PC-9 (cell line): Measurements from ENCODE around the gene ARCN1. TPM values are rescaled to one million over a fixed set of nuclear protein-coding genes. Genes with fewer than 3 reads are reported as not detected.

ENCODE experiments used
- BruUV-seq: library from RNA; stranded (reverse); fragments of 400-500 nt; replicated peaks from 2 replicates; lab custom pipeline; 2021; lab: Mats Ljungman, UMichigan
- CTCF ChIA-PET: fragments of 300-600 bp; sonication (Branson Sonifier 250); formaldehyde crosslinking; loops from one replicate; lab custom pipeline; 2022; ENCODE audit warnings: antibody characterized with exemption; lab: Charles Lee
- POLR2A ChIA-PET: fragments of 300-600 bp; sonication (Branson Sonifier 250); formaldehyde crosslinking; loops from one replicate; lab custom pipeline; 2022; ENCODE audit warnings: antibody characterized with exemption; ENCODE audit not compliant: unreplicated experiment; lab: Charles Lee
- DNase-seq, 2 experiments: peaks; one replicate each; pipeline versions ENCODE4 v3.0.0 to v3.0.0-alpha.2; 2015 to 2022; ENCODE audit warnings: mixed read lengths in 1 of 2
- H2AFZ ChIP-seq: fragments of 200-600 bp; sonication (generic); 2 replicates; pipeline ENCODE4 v1.8.1; 2017; ENCODE audit warnings: antibody characterized with exemption
- H3F3A ChIP-seq: fragments of 200-600 bp; sonication (generic); 2 replicates; pipeline ENCODE4 v1.8.1; 2017; ENCODE audit warnings: antibody characterized with exemption, mild to moderate bottlenecking, low read depth; ENCODE audit not compliant: insufficient read depth
- H3K27ac ChIP-seq: fragments of 200-600 bp; sonication (generic); 2 replicates; pipeline ENCODE4 v1.6.1; 2016; ENCODE audit warnings: mixed run types
- H3K27me3 ChIP-seq: fragments of 200-600 bp; sonication (generic); 2 replicates; pipeline ENCODE4 v1.6.1; 2016; ENCODE audit warnings: low read depth, mixed run types; ENCODE audit not compliant: insufficient read depth
- H3K36me3 ChIP-seq: fragments of 200-600 bp; sonication (generic); 2 replicates; pipeline ENCODE4 v1.6.1; 2016; ENCODE audit warnings: low read depth, mixed run types
- H3K4me1 ChIP-seq: fragments of 200-600 bp; sonication (generic); replicated peaks from 2 replicates; pipeline ENCODE4 v1.6.1; 2016; ENCODE audit warnings: mixed run types; ENCODE audit not compliant: insufficient read depth
- H3K4me2 ChIP-seq: fragments of 200-600 bp; sonication (generic); 2 replicates; pipeline ENCODE4 v1.6.1; 2017; ENCODE audit warnings: mixed run types
- H3K4me3 ChIP-seq: fragments of 200-600 bp; sonication (generic); 2 replicates; pipeline ENCODE4 v1.6.1; 2016; ENCODE audit warnings: mixed run types
- H3K79me2 ChIP-seq: fragments of 200-600 bp; sonication (generic); 2 replicates; pipeline ENCODE4 v1.6.1; 2017; ENCODE audit warnings: low read depth, mixed run types
- H3K9me2 ChIP-seq: fragments of 200-600 bp; sonication (generic); 2 replicates; pipeline ENCODE4 v1.8.1; 2017; ENCODE audit warnings: mild to moderate bottlenecking; ENCODE audit not compliant: insufficient read depth
- H3K9me3 ChIP-seq: fragments of 200-600 bp; sonication (generic); 2 replicates; pipeline ENCODE4 v1.8.1; 2016; ENCODE audit warnings: low read depth; ENCODE audit not compliant: insufficient read depth
- H4K20me1 ChIP-seq: fragments of 200-600 bp; sonication (generic); 2 replicates; pipeline ENCODE4 v1.8.1; 2017; ENCODE audit not compliant: insufficient read depth
- EZH2 ChIP-seq: fragments of 200-600 bp; sonication (generic); IDR thresholded peaks from 2 replicates; pipeline ENCODE4 v1.8.0; 2017; ENCODE audit warnings: antibody characterized with exemption, low read depth
- intact Hi-C: fragments of 100-400 bp; cut with micrococcal nuclease; formaldehyde crosslinking; loops from one replicate; pipeline ENCODE4 v1.10.0; 2022; ENCODE audit not compliant: unreplicated experiment
- total RNA-seq: library from RNA; stranded (reverse); gene quantifications from 2 replicates; pipeline ENCODE4 v1.2.3, GENCODE V29; 2021
- TF ChIP-seq, protein P1 (sequence below): fragments of 200-600 bp; sonication (generic); conservative IDR thresholded peaks from 2 replicates; pipeline ENCODE4 v1.6.1; 2017; ENCODE audit warnings: mixed run types, antibody characterized with exemption, mild to moderate bottlenecking, moderate library complexity

ARCN1 gene
- total RNA-seq, 1 experiment from 2014 or later, result 105 TPM

DNA sequence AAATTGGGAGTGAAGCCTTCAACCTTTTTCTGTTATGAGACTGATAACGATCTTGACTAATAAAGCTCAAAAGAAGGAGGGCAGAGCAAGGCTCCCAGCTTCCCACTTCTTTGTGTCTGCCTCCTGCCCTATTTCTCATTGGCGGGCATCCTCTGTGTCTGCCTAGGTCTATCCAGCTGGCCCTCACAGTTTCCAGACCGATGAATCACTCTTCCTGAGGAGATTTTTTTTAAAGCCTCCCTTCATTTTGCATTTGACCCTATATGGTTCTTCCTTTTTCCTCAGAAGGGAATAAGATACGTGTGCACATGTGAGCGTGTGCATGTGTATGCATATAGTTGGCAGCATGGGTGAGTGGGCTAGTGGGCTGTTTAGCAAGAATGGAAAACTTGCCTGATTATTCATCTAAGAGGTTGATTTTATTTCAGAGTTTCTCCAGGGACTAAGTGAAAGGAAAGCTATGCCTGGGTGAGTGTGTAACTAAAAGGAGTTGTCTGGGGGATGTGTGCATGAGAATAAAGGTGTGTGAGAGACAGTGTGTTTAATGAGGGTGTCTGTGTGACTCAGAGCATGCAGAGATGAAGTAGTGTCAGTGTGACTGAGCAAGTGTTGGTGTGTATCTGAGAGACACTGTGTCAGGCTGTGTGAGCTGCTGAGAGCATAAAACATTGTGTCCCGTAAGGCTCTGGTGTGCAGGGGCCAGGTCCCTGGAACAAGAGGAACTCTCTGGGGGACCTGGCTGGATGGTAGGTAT lies 47.4 kb downstream of the ARCN1 start:
- TF ChIP-seq, protein P1, sequence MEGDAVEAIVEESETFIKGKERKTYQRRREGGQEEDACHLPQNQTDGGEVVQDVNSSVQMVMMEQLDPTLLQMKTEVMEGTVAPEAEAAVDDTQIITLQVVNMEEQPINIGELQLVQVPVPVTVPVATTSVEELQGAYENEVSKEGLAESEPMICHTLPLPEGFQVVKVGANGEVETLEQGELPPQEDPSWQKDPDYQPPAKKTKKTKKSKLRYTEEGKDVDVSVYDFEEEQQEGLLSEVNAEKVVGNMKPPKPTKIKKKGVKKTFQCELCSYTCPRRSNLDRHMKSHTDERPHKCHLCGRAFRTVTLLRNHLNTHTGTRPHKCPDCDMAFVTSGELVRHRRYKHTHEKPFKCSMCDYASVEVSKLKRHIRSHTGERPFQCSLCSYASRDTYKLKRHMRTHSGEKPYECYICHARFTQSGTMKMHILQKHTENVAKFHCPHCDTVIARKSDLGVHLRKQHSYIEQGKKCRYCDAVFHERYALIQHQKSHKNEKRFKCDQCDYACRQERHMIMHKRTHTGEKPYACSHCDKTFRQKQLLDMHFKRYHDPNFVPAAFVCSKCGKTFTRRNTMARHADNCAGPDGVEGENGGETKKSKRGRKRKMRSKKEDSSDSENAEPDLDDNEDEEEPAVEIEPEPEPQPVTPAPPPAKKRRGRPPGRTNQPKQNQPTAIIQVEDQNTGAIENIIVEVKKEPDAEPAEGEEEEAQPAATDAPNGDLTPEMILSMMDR, result no peak
- TF ChIP-seq EZH2, result no peak
- no peaks in the 10 kb centered on the region for H3K9me3 ChIP-seq
- peaks cover 51% of the 10 kb centered on the region for H3F3A ChIP-seq
- ChIA-PET CTCF (no interaction called here), POLR2A (interaction anchor here (0.5 to 2.4 kb wide), 2 partner anchors 11 to 370 kb away, joined by 6 to 31 read pairs; partner anchors contain the start of gene PHLDB1)
- H4K20me1 ChIP-seq, result no peaks in the 10 kb centered on the region
- peak overlapping the region; percentile 67 for H3K4me3 ChIP-seq
- peaks cover 33% of the 10 kb centered on the region for H3K79me2 ChIP-seq
- H3K4me1 ChIP-seq, result peaks cover 57% of the 10 kb centered on the region
- DNase-seq, result peak; percentile 70 to 89
- H3K36me3 ChIP-seq, result no peaks in the 10 kb centered on the region
- intact Hi-C loops, result loop anchor here (1.0 kb wide), 1 partner anchor 293 kb away; no protein-coding TSS in a partner anchor
- no TSS peak for BruUV-seq
- H3K4me2 ChIP-seq, result peak overlapping the region; percentile 87
- no peak overlapping the region for H2AFZ ChIP-seq
- H3K27ac ChIP-seq, result peak overlapping the region; percentile 79
- no peaks in the 10 kb centered on the region for H3K27me3 ChIP-seq
- no peaks in the 10 kb centered on the region for H3K9me2 ChIP-seq

GRCh38 chr11:118620529-118621070 lies 48.4 kb downstream of the ARCN1 start:
- Histone ChIP-seq H3K9me3 (no peaks in the 10 kb centered on the region), H3K27ac (peak overlapping the region; percentile 79), H3F3A (peaks cover 61% of the 10 kb centered on the region), H3K4me3 (peak overlapping the region; percentile 67), H3K4me1 (peaks cover 57% of the 10 kb centered on the region), H3K27me3 (no peaks in the 10 kb centered on the region), H4K20me1 (no peaks in the 10 kb centered on the region), H3K4me2 (peak overlapping the region; percentile 87), H3K36me3 (no peaks in the 10 kb centered on the region; the same call in 1 of the 2 replicates), H3K79me2 (peaks cover 33% of the 10 kb centered on the region), H3K9me2 (no peaks in the 10 kb centered on the region), H2AFZ (peak overlapping the region; percentile 80)
- BruUV-seq, result no TSS peak
- POLR2A ChIA-PET, result interaction anchor here (0.5 to 2.4 kb wide), 13 partner anchors 12 to 715 kb away, joined by 3 to 31 read pairs (median 6); partner anchors contain the start of genes DPAGT1, HINFP and PHLDB1
- peak; percentile 83 to 86 for DNase-seq
- CTCF ChIA-PET, result interaction anchor here (0.7 kb wide), 1 partner anchor 335 kb away, joined by 3 read pairs; no protein-coding TSS in a partner anchor
- intact Hi-C loops, result no loop called here
- no peak for TF ChIP-seq EZH2

DNA sequence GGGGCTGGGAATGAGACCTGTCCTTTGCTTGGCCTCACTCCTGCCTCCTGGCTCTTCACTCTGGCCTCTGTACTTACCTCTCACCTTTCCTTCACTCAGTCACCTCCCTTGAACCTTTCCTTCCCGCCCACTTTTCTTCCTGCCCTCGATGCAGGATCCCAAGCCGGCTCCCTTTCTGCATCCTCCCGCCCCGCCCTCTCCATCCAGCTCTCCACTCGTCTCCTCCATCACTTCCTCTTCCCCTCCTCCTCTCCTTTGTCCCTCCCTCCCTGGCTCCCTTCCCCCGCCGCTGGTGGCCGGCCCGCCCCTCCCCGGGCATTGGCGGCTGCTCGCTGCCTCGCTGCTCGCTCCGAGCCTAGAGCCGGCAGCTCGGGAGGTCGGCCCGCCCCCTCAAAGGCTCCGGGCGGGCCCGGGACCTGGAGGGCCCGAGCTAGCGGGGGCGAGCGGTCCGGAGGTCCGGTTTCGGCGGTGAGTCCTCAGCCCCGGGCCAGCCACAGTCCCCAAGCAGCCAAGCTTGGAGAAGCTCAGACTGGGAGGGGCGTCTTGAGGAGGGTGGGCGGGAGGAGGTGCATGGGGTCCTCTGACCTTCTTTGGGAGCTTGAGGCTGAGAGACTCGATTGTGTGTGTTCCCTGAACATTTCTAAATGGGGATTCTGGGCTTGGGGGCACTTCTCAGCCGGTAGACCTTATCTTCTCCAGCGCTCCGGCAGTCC lies 49.0 kb downstream of the ARCN1 start:
- Histone ChIP-seq H3K36me3 (peaks cover 3% of the 10 kb centered on the region), H3K27me3 (no peaks in the 10 kb centered on the region), H3K9me3 (no peaks in the 10 kb centered on the region), H3K4me1 (peaks cover 62% of the 10 kb centered on the region), H3K4me3 (peak overlapping the region; percentile 67), H3K27ac (peak overlapping the region; percentile 79), H3F3A (peaks cover 67% of the 10 kb centered on the region), H3K79me2 (peaks cover 33% of the 10 kb centered on the region), H4K20me1 (no peaks in the 10 kb centered on the region), H2AFZ (peak overlapping the region; percentile 80), H3K9me2 (no peaks in the 10 kb centered on the region), H3K4me2 (peak overlapping the region; percentile 87)
- ChIA-PET CTCF (interaction anchor here (0.6 to 2.6 kb wide), 6 partner anchors 12 to 502 kb away, joined by 3 to 12 read pairs (median 6); no protein-coding TSS in a partner anchor), POLR2A (interaction anchor here (0.5 to 2.4 kb wide), 10 partner anchors 13 to 714 kb away, joined by 3 to 31 read pairs (median 8); partner anchors contain the start of genes DPAGT1, HINFP and PHLDB1)
- DNase-seq, result peak; percentile 82 to 91
- no peak for TF ChIP-seq EZH2
- TF ChIP-seq, protein P1, result no peak
- BruUV-seq, result no TSS peak
- intact Hi-C loops, result no loop called here
